ENCODE data around the gene NUP50.
"Not testable (repeated sequence)": the region's sequence is repeated elsewhere in the genome, so short reads cannot be mapped to it uniquely, and the experiment has no call there.

NUP50 gene

GRCh38 chr22:45163099-45163450 is 650 bp upstream of the NUP50 start:
- no peak for DNase-seq

GRCh38 chr22:45164270-45165088 is 754 bp downstream of the NUP50 start:
- peak; percentile 25 for DNase-seq

DNA sequence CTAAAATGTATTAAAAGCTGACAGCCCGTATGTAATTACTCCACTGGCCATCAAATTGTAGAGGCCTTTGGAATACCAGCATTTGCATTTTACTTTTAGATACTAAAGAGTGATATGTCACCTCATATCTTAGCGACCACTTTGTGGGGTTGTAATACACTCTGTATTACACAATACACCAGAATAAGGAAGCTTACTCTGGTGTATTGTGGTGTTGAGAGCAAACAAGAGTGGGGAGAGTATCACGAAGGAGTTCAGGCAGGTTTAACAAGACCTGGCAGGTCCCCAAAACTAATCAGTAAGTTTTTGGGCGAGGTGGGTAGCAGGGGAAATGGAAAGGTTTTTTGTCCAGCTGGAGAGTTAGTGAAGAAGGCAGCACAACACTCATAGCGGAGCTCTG is 3.2 kb downstream of the NUP50 start:
- DNase-seq, result no peak

DNA sequence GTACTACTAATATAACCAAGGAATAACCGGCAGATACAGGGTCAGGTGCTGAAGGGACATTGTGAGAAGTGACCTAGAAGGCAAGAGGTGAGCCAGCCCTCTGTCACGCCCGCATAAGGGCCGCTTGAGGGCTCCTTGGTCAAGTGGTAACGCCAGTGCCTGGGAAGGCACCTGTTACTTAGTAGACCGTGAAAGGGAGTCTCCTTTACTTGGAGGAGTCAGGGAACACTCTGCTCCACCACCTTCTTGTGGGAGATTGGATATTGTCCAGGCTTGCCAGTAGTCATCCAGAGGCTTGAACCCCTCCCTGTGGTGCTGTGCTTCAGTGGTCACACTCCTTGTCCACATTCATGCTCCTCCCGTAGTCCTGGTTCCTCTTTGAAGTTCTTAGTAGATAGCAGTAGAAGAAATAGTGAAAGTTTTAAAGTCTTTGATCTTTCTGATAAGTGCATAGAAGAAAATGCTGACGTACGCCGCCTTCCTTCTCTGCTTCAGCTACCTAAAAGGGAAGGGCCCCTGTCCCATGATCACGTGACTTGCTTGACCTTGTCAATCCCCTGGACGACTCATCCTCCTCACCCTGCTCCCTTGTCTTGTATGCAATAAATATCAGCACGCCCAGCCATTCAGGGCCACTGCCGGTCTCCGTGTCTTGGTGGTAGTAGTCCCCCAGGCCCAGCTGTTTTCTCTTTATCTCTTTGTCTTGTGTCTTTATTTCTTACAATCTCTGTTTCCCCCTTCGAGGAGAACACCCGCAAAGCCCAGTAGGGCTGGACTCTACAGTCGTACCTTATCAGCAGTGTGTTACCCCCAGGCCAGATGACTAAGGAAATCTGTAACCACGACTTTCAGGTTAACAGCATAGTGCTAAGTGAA is 6.1 kb downstream of the NUP50 start:
- no peak for DNase-seq

DNA sequence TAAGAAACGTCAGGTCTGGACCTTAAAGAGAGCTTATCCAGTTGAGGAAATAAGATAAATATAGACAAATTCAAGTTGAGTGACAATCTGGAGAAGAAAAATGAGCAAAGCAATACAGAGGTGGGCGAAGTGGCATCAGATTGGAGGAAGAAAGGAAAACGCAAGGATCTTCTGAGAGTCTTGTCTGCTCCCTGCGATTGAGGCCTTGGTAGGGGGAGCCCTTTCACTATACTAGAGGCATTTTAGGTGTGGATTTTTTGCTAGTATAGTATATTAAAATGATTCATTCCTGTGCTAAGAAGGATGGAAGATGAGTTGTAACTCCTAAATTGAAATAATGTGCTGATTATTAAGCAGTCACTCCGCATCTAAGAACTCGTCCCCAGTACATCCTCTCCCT is 8.1 kb downstream of the NUP50 start:
- DNase-seq, result no peak

GRCh38 chr22:45172881-45173585 is 9.3 kb downstream of the NUP50 start:
- no peak for DNase-seq

DNA sequence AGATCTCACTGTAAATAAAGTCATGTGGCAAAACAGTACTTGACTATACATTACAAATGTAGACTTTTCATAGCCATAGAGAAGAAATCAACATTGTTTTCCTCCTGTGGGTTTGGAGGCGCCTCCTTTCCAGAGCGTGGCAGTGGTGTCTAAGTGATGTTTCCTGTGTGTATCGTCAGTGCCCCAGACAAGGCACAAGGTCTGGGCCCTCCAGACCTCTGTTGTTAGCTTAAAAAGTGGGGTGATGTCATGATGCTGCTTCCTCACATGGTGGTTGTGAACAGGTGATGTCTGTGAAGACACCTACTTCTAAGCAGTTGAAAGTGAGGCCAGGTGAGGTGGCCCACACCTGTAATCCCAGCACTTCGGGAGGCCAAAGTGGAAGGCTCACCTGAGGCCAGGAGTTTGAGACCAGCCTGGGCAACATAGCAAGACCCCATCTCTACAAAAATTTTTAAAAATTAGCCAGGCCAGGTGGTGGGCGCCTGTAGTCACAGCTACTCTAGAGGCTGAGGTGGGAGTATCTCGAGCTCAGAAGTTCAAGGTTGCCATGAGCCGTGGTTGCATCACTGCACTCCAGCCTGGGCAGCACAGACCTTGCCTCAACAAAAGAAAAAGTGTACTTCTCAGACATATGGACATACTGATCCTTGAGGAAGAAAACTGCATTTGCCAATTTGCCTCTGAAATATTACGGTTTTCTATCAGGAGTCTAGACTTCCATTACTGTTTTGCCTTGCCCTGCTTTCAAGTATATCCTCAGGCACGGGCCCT is 15.7 kb downstream of the NUP50 start:
- DNase-seq, result no peak

GRCh38 chr22:45180146-45180679 is 16.5 kb downstream of the NUP50 start:
- no peak for DNase-seq

- no peak for DNase-seq
Measured at GRCh38 chr22:45181240-45181639, 17.5 kb downstream of the NUP50 start.

DNA sequence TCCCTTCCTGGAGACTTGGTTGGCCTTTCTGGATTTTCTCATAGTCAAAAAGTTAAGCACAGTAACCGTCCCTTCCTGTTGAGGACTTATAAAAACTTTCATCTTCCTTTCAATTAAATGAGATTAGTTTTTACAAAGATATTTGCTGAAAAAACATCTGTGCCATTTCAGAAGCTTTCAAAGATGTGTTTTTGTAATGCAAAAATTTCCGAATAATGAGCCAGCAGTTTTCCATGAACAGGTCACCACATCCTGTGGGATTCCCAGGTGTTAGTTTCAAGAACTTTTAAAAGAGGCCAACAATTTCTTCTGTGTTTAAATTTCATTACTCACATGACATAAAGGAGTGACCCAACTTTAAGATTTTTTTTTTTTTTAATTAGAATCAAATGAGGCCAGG is 18.0 kb downstream of the NUP50 start:
- no peak for DNase-seq

- DNase-seq, result no peak
Measured at GRCh38 chr22:45183974-45184373, 20.2 kb downstream of the NUP50 start.

DNA sequence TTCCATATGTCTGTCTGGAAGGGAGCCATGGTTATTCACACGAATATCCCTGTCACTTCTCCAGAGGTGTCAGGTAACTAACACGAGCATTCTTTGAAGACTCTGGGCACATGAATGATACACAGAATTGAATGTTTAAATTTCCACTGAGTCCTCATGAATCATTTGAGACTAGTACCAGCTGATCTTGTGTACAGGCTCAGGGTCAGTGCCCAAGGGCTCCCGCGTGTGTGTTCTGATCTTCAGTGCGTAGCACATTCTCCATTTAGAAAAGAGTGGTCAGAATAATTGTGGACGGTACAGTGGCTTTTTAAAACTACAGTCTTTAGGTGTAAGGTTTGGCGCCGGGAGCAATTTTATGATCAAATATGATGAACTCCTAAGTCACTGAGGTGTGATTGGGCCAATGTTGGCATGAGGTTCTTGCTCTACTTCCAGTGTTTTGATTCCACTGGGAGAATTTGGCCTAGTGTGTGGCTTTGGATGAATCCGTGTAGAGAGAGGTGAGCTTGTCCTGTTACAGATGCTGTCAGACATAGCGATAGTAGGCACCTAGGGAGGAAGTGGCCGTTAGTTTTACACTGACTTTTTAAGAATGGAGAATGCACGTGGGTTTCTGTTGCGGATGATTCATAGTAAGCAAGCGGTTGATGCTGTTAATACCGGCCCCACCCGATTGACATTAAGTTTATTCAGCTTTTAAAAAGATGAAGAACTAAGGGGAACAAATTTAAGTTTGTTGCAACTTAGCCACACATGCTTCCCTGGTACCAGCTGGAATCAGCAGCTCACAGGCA is 22.2 kb downstream of the NUP50 start:
- no peak for DNase-seq

- no peak for DNase-seq
Measured at GRCh38 chr22:45187891-45188290, 24.2 kb downstream of the NUP50 start.

GRCh38 chr22:45188779-45189178 is 25.1 kb downstream of the NUP50 start:
- no peak for DNase-seq

DNA sequence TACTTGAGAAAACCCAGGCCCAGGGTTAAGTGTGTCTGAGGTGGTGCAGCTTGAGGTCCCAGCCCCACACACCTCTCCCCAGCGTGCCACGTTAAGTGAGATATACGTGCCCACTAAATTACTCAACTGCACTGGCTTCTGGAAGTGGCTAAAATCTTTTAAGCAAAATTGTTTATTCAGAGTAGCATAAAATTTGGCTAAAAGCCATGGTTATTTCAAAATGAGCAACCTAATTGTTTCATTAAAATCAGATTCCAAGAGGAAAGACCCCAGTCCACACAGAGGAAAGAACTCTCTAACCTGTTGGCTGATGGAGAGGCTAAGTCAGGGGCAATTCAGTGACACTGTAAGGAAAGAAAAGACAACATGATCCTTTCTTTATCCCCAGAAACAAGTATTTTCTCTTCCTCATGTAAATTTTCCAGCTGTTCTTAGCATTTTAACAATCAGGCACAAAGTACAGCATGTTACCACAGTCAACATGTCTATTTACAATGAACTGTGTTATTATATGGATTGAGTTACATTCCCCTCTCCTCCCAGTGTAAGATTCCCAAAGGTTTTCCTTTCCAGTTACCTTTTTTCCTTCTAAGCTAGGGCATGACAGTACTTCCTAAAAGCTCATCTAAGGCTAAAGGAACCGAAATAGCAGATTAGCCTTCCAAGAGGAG is 26.6 kb downstream of the NUP50 start:
- no peak for DNase-seq

- DNase-seq, result not testable (repeated sequence)
Measured at GRCh38 chr22:45191746-45192145, 28.0 kb downstream of the NUP50 start.

DNA sequence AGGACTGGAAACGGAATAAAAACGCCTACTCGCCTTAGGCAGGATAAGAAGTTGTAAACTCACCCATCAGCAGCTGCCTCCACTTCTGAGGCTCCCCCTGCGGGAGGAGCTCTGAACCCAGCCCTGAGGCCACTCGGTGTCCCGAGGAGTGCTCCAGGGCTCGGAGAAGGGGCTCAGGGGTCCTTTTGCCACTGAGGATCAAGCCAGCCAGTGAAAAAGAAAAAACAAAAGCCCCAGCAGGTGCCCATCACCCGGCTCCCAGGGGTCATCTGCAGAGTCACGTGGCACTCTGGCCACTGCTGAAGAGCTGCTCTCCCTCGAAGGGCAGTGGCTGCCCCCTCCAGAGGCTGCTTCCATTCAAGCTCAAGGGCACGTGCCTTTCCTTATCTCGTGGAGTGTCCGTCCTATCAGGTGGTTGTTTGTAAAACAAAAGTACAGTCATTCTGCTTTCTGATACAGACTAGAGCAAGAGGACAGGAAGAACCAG is 29.0 kb downstream of the NUP50 start:
- peak; percentile 34 for DNase-seq

- no peak for DNase-seq
Measured at GRCh38 chr22:45194686-45195085, 31.0 kb downstream of the NUP50 start.

- no peak for DNase-seq
Measured at GRCh38 chr22:45195616-45196015, 31.9 kb downstream of the NUP50 start.

GRCh38 chr22:45196308-45196707 is 32.6 kb downstream of the NUP50 start:
- DNase-seq, result no peak
